Measurements from ENCODE around the gene TMEM183A. TPM values are rescaled to one million over a fixed set of nuclear protein-coding genes. Genes with fewer than 3 reads are reported as not detected.

Gene TMEM183A
- total and polyA plus RNA-seq, 9 donors = 42.0 to 72.4 (median 46.6) TPM

GRCh38 chr1:203055161-203055799 is 48.1 kb downstream of the TMEM183A start:
- no peak for DNase-seq
- intact Hi-C loops (cut with DNase I) = no loop called here
- 88 to 93% (median 92%) methylated on average over 24 of the region's 24 CpGs for WGBS, 3 donors
- Histone ChIP-seq H3K4me1 (ENCODE audit: insufficient read depth) (peaks cover 6% of the 10 kb centered on the region), H3K9me3 (no peaks in the 10 kb centered on the region), H3K4me3 (no peak overlapping the region), H3K36me3 (no peaks in the 10 kb centered on the region), H3K27ac (no peak overlapping the region), H3K27me3 (no peaks in the 10 kb centered on the region)
- TF ChIP-seq EP300 (IDR thresholded peaks at IDR 0.05) = no peak
- TF ChIP-seq POLR2A (IDR thresholded peaks at IDR 0.05) = no peak
- no peak for TF ChIP-seq CTCF (IDR thresholded peaks at IDR 0.05)

GRCh38 chr1:203056012-203056411 is 48.8 kb downstream of the TMEM183A start:
- intact Hi-C loops (cut with DNase I) = no loop called here
- Histone ChIP-seq H3K4me3 (no peak overlapping the region), H3K27me3 (no peaks in the 10 kb centered on the region)

GRCh38 chr1:203056516-203056915 is 49.3 kb downstream of the TMEM183A start:
- no peaks in the 10 kb centered on the region for H3K9me3 ChIP-seq
- intact Hi-C loops (cut with DNase I) = no loop called here
- H3K4me1 ChIP-seq (ENCODE audit: insufficient read depth) = peaks cover 6% of the 10 kb centered on the region
- WGBS, 3 donors = 94 to 98% (median 96%) methylated on average over 6 of the region's 6 CpGs
- no peaks in the 10 kb centered on the region for H3K36me3 ChIP-seq
- no peak overlapping the region for H3K27ac ChIP-seq
- no peak for DNase-seq
- no peak for TF ChIP-seq POLR2A (IDR thresholded peaks at IDR 0.05)
- TF ChIP-seq CTCF (IDR thresholded peaks at IDR 0.05) = no peak
- TF ChIP-seq EP300 (IDR thresholded peaks at IDR 0.05) = no peak
- no peak overlapping the region for H3K4me3 ChIP-seq
- H3K27me3 ChIP-seq = no peaks in the 10 kb centered on the region

More at GRCh38 chr1:203056012-203056411, 48.8 kb downstream of the TMEM183A start:
- Histone ChIP-seq H3K4me1 (ENCODE audit: insufficient read depth) (peaks cover 6% of the 10 kb centered on the region), H3K9me3 (no peaks in the 10 kb centered on the region), H3K27ac (no peak overlapping the region), H3K36me3 (no peaks in the 10 kb centered on the region)
- no peak for DNase-seq
- WGBS, 3 donors = 94 to 97% (median 97%) methylated on average over 7 of the region's 7 CpGs
- no peak for TF ChIP-seq CTCF (IDR thresholded peaks at IDR 0.05)
- no peak for TF ChIP-seq POLR2A (IDR thresholded peaks at IDR 0.05)
- TF ChIP-seq EP300 (IDR thresholded peaks at IDR 0.05) = no peak

GRCh38 chr1:203057911-203058675 is 50.9 kb downstream of the TMEM183A start:
- Histone ChIP-seq H3K4me3 (no peak overlapping the region), H3K36me3 (no peaks in the 10 kb centered on the region), H3K27me3 (no peaks in the 10 kb centered on the region), H3K4me1 (ENCODE audit: insufficient read depth) (no peaks in the 10 kb centered on the region), H3K9me3 (no peaks in the 10 kb centered on the region), H3K27ac (no peak overlapping the region)
- 36 to 43% (median 41%) methylated on average over 10 of the region's 10 CpGs for WGBS, 3 donors
- TF ChIP-seq EP300 (IDR thresholded peaks at IDR 0.05) (no peak), CTCF (IDR thresholded peaks at IDR 0.05) (no peak), POLR2A (IDR thresholded peaks at IDR 0.05) (no peak)
- no peak for DNase-seq
- intact Hi-C loops (cut with DNase I) = no loop called here

Data from ovary (tissue), 9 donors.